ENCODE data around the gene ARL5C. TPM values are rescaled to one million over a fixed set of nuclear protein-coding genes. Genes with fewer than 3 reads are reported as not detected.

Gene ARL5C
- total RNA-seq, 1 experiment from 2014 or later = not detected

DNA sequence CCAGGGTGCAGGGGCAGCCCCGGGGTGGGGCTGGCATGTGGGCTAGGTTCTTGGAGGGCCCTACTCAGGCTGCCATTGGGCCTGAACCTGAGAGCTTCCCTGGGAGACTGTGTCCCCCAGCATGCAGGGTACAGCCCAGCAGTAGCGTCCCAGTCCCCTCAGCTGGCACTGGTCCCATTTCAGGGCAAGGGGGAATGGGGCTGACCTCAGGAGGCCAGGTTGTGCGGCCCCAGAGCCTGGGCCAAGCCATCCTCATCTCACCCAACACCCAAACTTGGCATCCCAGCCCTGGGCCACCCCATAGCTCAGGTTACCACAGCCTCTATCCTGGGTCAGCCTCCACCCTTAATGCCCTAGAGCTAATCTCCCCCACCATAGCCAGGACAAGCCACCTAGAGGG is 20.8 kb downstream of the ARL5C start:
- Histone ChIP-seq H4K20me1 (ENCODE audit: control insufficient read depth, insufficient read depth, insufficient read length) (no peaks in the 10 kb centered on the region), H2BK120ac (ENCODE audit: low read depth, low read length, poor library complexity, severe bottlenecking) (no peak overlapping the region), H3K18ac (ENCODE audit: insufficient read length, low read depth, low read length) (no peak overlapping the region), H3T11ph (ENCODE audit: low read length) (no peak overlapping the region), H3K23ac (ENCODE audit: insufficient read length, low read depth, low read length) (no peak overlapping the region), H4K91ac (ENCODE audit: insufficient read length, low read depth, low read length) (no peak overlapping the region), H3K27ac (ENCODE audit: insufficient read length, low read depth, low read length) (no peak overlapping the region), H2BK5ac (ENCODE audit: insufficient read length, low read length) (no peak overlapping the region), H3K27me3 (ENCODE audit: insufficient read depth, low read length) (peaks cover 2% of the 10 kb centered on the region; the same call in 1 of the 2 replicates), H4K8ac (replicated peaks; ENCODE audit: insufficient read length, low read depth, low read length) (no peak overlapping the region), H3K79me2 (ENCODE audit: insufficient read depth, low read length) (no peaks in the 10 kb centered on the region), H3K9me3 (ENCODE audit: control insufficient read depth, low read depth, low read length) (no peaks in the 10 kb centered on the region), H2BK15ac (ENCODE audit: low read depth, low read length) (no peak overlapping the region), H2BK12ac (ENCODE audit: insufficient read length, low read depth, low read length) (no peak overlapping the region), H4K5ac (ENCODE audit: insufficient read length, low read depth, low read length) (no peak overlapping the region), H3K4ac (ENCODE audit: low read depth, low read length) (no peak overlapping the region), H2BK20ac (ENCODE audit: low read depth, low read length, poor library complexity, severe bottlenecking) (no peak overlapping the region), H3K79me1 (ENCODE audit: insufficient read depth, low read depth, low read length, poor library complexity, severe bottlenecking) (no peaks in the 10 kb centered on the region), H3K14ac (ENCODE audit: insufficient read depth, low read length) (no peak overlapping the region; the same call in 1 of the 2 replicates), H2AFZ (ENCODE audit: low read length) (no peak overlapping the region), H3K4me2 (ENCODE audit: insufficient read depth, insufficient read length, low read length) (no peak overlapping the region), H3K4me1 (ENCODE audit: insufficient read depth, low read length) (no peaks in the 10 kb centered on the region), H2AK5ac (ENCODE audit: insufficient read length, low read length) (no peak overlapping the region), H3K56ac (ENCODE audit: insufficient read length, low read depth, low read length) (no peak overlapping the region), H3K9ac (ENCODE audit: extremely low read depth, insufficient read length, low read length) (no peak overlapping the region), H3K23me2 (ENCODE audit: insufficient read length, low read depth, low read length, poor library complexity, severe bottlenecking) (no peaks in the 10 kb centered on the region)
- Mint-ChIP-seq H3K27ac (no peak overlapping the region), H3K4me3 (no peak overlapping the region), H3K9me3 (no peaks in the 10 kb centered on the region; a peak in 1 of 5 replicates), H3K4me1 (peaks cover 2 to 11% of the 10 kb centered on the region in 2 experiments), H3K27me3 (ENCODE audit: low read depth) (peaks cover 19% of the 10 kb centered on the region), H3K36me3 (ENCODE audit: insufficient read depth in 1 of 3, low read depth in 3 of 3) (no peaks in the 10 kb centered on the region)
- no peak for TF ChIP-seq CTCF (conservative IDR thresholded peaks at IDR 0.05)
- WGBS (ENCODE audit: extremely low coverage, insufficient read length, low lambda C conversion rate) = no CpG with 5 or more reads among the region's 3 CpGs
- no peak for DNase-seq
